Neuronal stem cell (in vitro differentiated cells): ENCODE measurements around the gene ZNF778.

Source experiments
- DNase-seq: peaks from one replicate; pipeline ENCODE4 v3.0.0-alpha.2; 2013; ENCODE audit warnings: low spot score
- H2AFZ ChIP-seq: one replicate; pipeline ENCODE4 v1.6.1; 2013; ENCODE audit warnings: mild to moderate bottlenecking, low read length, inconsistent platforms
- H2AK5ac ChIP-seq: 2 replicates; pipeline ENCODE4 v1.6.1; 2013; ENCODE audit warnings: low read depth, mild to moderate bottlenecking, inconsistent platforms, low read length, moderate library complexity, mixed read lengths
- H2BK120ac ChIP-seq: 2 replicates; pipeline ENCODE4 v1.6.1; 2013; ENCODE audit warnings: low read depth, mild to moderate bottlenecking, inconsistent platforms, low read length, moderate library complexity, mixed read lengths
- H2BK12ac ChIP-seq: one replicate; pipeline ENCODE4 v1.6.1; 2013; ENCODE audit warnings: low read length, inconsistent platforms
- H2BK15ac ChIP-seq: 2 replicates; pipeline ENCODE4 v1.6.1; 2013; ENCODE audit warnings: mild to moderate bottlenecking, low read length, inconsistent platforms, mixed read lengths
- H2BK5ac ChIP-seq: one replicate; pipeline ENCODE4 v1.6.1; 2013; ENCODE audit warnings: inconsistent platforms, mild to moderate bottlenecking, low read length, moderate library complexity
- H3K14ac ChIP-seq: one replicate; pipeline ENCODE4 v1.6.1; 2013; ENCODE audit warnings: low read length, inconsistent platforms
- H3K18ac ChIP-seq: 2 replicates; pipeline ENCODE4 v1.6.1; 2013; ENCODE audit warnings: low read length, inconsistent platforms
- H3K23ac ChIP-seq: 2 replicates; pipeline ENCODE4 v1.6.1; 2013; ENCODE audit warnings: low read depth, mild to moderate bottlenecking, mixed read lengths, low read length, inconsistent platforms; ENCODE audit not compliant: poor library complexity
- H3K27ac ChIP-seq: replicated peaks from 3 replicates; pipeline ENCODE4 v1.5.1; 2013; ENCODE audit warnings: low read length, inconsistent platforms
- H3K27me3 ChIP-seq, 3 experiments: 2 replicates each; pipeline ENCODE4 v1.6.1; 2013; ENCODE audit warnings: low read length in 3 of 3, mild to moderate bottlenecking in 2 of 3, inconsistent platforms in 1 of 3, low read depth in 1 of 3, mixed read lengths in 1 of 3, moderate library complexity in 1 of 3; ENCODE audit not compliant: control insufficient read depth in 3 of 3, insufficient read depth in 3 of 3
- H3K36me3 ChIP-seq, 2 donors: replicated peaks in 1 of 2; 2 replicates each; pipeline ENCODE4 v1.6.1; 2013; ENCODE audit warnings: low read length in 2 of 2; ENCODE audit not compliant: control insufficient read depth in 2 of 2, insufficient read depth in 2 of 2
- H3K4ac ChIP-seq: 2 replicates; pipeline ENCODE4 v1.6.1; 2013; ENCODE audit warnings: inconsistent platforms, mild to moderate bottlenecking, low read length, moderate library complexity
- H3K4me1 ChIP-seq, 2 donors: 1 replicate in 1 of 2; 2 replicates in 1 of 2; pipeline ENCODE4 v1.6.1; 2013; ENCODE audit warnings: low read length in 2 of 2, low read depth in 1 of 2; ENCODE audit not compliant: control insufficient read depth in 2 of 2, insufficient read depth in 1 of 2
- H3K4me2 ChIP-seq: one replicate; pipeline ENCODE4 v1.6.1; 2013; ENCODE audit warnings: mild to moderate bottlenecking, low read length, inconsistent platforms; ENCODE audit not compliant: insufficient read depth, poor library complexity, severe bottlenecking
- H3K4me3 ChIP-seq, 2 donors: 2 replicates each; pipeline ENCODE4 v1.5.1; 2013; ENCODE audit warnings: low read length in 2 of 2, mild to moderate bottlenecking in 2 of 2, inconsistent platforms in 1 of 2, moderate library complexity in 1 of 2
- H3K79me1 ChIP-seq: one replicate; pipeline ENCODE4 v1.6.1; 2013; ENCODE audit warnings: low read depth, mild to moderate bottlenecking, inconsistent platforms, low read length, moderate library complexity
- H3K9ac ChIP-seq: one replicate; pipeline ENCODE4 v1.6.1; 2013; ENCODE audit warnings: mild to moderate bottlenecking, low read depth, low read length, inconsistent platforms; ENCODE audit not compliant: poor library complexity
- H3K9me3 ChIP-seq, 2 donors: replicated peaks in 1 of 2; 2 replicates each; pipeline versions ENCODE3 to v1.6.1; 2013; ENCODE audit warnings: low read length in 2 of 2, mild to moderate bottlenecking in 2 of 2, inconsistent platforms in 1 of 2, low read depth in 1 of 2, mixed read lengths in 1 of 2, moderate library complexity in 1 of 2; ENCODE audit not compliant: control insufficient read depth in 2 of 2, insufficient read depth in 1 of 2
- H4K8ac ChIP-seq: one replicate; pipeline ENCODE4 v1.6.1; 2013; ENCODE audit warnings: low read depth, mild to moderate bottlenecking, inconsistent platforms, low read length, moderate library complexity
- H4K91ac ChIP-seq: one replicate; pipeline ENCODE4 v1.6.1; 2013; ENCODE audit warnings: low read length, low read depth, mild to moderate bottlenecking, inconsistent platforms; ENCODE audit not compliant: poor library complexity
- WGBS, 2 donors: extraction: QIAGEN DNeasy Blood & Tissue Kit; methylation state at CpG; one replicate each; pipeline ENCODE4 v1.1.7; 2013; ENCODE audit warnings: missing lambda C conversion rate in 2 of 2, mixed read lengths in 1 of 2; ENCODE audit not compliant: insufficient read length in 2 of 2, insufficient replicate concordance in 1 of 2; ENCODE audit errors: extremely low coverage in 2 of 2; 5-methylcytosine and 5-hydroxymethylcytosine counted together

ZNF778 gene

DNA sequence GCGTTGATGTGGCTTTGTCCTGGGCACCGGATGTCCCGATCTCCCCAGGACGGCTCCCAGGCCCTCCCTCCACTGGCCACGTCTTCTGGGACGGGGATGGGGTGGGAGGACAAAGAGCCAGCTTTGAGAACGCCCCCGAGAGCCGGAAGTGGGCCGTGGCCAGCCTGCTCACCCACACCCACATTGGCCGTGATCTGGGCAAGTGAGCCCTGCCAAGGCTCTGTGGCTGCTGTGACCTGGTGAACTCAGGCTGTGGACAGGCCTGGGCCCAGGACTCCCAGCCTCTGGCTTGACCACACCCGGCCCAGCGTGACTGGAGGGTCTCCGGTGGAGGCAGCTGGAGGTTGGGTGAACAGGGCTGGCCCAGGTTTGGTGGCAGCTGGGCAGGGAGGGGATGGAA, 42.6 kb upstream of the ZNF778 start:
- Histone ChIP-seq H2AFZ (no peak overlapping the region), H2AK5ac (peak overlapping the region; percentile 94), H3K4me1 (peaks cover 18 to 22% of the 10 kb centered on the region in 2 donors), H2BK12ac (peak overlapping the region; percentile 66), H3K79me1 (no peaks in the 10 kb centered on the region), H3K36me3 (no peaks in the 10 kb centered on the region), H2BK15ac (peak overlapping the region; percentile 89), H3K27me3 (peaks cover 2 to 80% (median 12%) of the 10 kb centered on the region in 3 experiments), H3K4me3 (no peak overlapping the region), H3K27ac (no peak overlapping the region), H3K4me2 (no peak overlapping the region), H3K9ac (peak overlapping the region; percentile 3), H2BK120ac (peak overlapping the region; percentile 1), H3K9me3 (no peaks in the 10 kb centered on the region), H3K18ac (peak overlapping the region; percentile 72), H3K4ac (no peak overlapping the region), H3K23ac (no peak overlapping the region), H4K8ac (no peak overlapping the region), H4K91ac (no peak overlapping the region), H3K14ac (peak overlapping the region; percentile 82), H2BK5ac (peak overlapping the region; percentile 39)
- WGBS, 2 donors = no CpG with 5 or more reads among the region's 14 CpGs
- no peak for DNase-seq

DNA sequence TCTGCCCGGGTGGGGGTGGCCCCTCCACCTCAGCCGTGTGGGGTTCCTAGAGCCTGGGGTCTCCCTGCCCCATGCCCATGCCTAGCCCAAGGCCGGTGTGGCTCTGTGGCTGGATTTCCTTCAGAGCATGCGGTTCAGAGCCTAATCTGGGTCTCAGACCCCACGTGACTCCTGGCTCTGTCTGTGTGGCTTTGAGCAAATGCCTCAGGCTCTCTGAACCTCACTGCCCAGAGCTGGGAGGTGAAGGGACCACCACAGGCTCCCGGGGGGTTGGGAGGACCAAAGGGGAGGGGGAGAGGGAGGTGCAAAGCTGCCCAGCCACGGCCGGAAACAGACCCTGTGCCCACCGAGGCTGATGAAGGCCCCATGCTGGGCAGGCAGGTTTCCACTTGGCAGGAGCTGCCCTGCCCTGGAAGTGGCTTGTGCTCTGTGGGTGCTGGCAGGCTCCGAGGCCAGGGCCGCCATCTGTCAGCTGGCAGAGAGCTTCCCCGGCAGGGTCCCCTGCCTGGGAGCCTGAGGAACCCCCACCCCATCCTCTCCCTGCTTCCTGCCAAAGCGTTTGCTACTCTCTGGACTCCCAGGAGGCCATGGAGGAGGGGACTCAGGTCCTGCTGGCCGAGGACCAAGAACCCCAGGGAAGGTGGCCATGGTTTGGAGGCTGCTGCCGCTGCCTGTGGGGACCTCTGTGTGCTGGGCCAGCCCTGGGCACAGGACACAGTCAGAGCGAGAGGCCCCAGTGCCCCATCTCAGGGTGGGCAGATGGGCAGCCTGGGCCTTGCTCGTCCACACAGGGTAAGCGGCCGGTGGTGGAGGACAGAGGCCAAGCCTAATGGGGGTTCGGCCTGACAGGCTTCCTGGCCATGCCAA, 42.0 kb upstream of the ZNF778 start:
- Histone ChIP-seq H3K14ac (peak overlapping the region; percentile 14), H3K23ac (peak overlapping the region; percentile 55), H2BK15ac (peak overlapping the region; percentile 67), H3K9me3 (no peaks in the 10 kb centered on the region), H3K4ac (no peak overlapping the region), H3K27me3 (peaks cover 0 to 77% (median 6%) of the 10 kb centered on the region in 3 experiments), H2BK12ac (peak overlapping the region; percentile 66), H3K4me1 (peaks cover 18 to 22% of the 10 kb centered on the region in 2 donors), H3K4me2 (no peak overlapping the region), H2BK120ac (peak overlapping the region; percentile 87), H2AFZ (no peak overlapping the region), H2BK5ac (peak overlapping the region; percentile 39), H3K4me3 (no peak overlapping the region), H4K91ac (no peak overlapping the region), H3K27ac (no peak overlapping the region), H3K9ac (peak overlapping the region; percentile 4), H3K79me1 (no peaks in the 10 kb centered on the region), H2AK5ac (peak overlapping the region; percentile 94), H4K8ac (no peak overlapping the region), H3K36me3 (no peaks in the 10 kb centered on the region), H3K18ac (peak overlapping the region; percentile 72)
- no peak for DNase-seq
- whole genome bisulfite sequencing, 2 donors = no CpG with 5 or more reads among the region's 20 CpGs

DNA sequence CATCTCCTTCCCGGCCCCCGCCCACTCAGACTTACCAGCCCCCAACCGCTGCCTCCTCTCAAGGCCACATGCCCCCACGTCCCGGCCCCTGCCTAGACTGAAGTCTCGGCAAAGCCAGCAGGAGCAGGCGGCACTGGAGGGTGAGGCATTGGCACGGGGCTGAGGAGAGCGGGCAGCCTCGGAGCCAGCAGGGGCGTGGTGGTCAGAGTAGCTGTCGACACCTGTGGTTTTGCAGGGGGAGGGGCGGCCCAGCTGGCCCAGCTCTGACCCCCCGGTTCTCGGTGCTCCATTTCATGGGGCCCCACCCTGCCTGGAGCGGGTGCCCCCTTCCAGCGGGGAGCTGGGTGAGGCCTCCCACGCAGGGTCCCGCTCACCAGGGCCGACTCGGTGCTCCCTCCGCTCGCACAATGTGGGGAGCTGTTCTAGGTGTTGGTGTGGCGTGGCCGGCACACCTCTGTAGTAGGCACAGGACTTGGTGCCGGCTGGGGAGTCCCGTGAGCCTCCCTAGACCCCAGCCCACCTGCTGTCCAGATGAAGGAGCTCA, 41.3 kb upstream of the ZNF778 start:
- Histone ChIP-seq H3K4me2 (no peak overlapping the region), H2BK15ac (peak overlapping the region; percentile 67), H4K91ac (no peak overlapping the region), H3K27ac (no peak overlapping the region), H3K4me1 (peaks cover 14 to 18% of the 10 kb centered on the region in 2 donors), H3K14ac (no peak overlapping the region), H3K4me3 (no peak overlapping the region), H2BK120ac (no peak overlapping the region), H4K8ac (no peak overlapping the region), H3K23ac (peak overlapping the region; percentile 65), H2AK5ac (peak overlapping the region; percentile 81), H3K9ac (peak overlapping the region; percentile 4), H3K9me3 (no peaks in the 10 kb centered on the region), H3K4ac (no peak overlapping the region), H2AFZ (no peak overlapping the region), H3K27me3 (peaks cover 0 to 71% (median 0%) of the 10 kb centered on the region in 3 experiments), H3K18ac (peak overlapping the region; percentile 28), H3K36me3 (no peaks in the 10 kb centered on the region), H2BK5ac (no peak overlapping the region), H2BK12ac (no peak overlapping the region), H3K79me1 (no peaks in the 10 kb centered on the region)
- no CpG with 5 or more reads among the region's 27 CpGs for WGBS, 2 donors
- no peak for DNase-seq

DNA sequence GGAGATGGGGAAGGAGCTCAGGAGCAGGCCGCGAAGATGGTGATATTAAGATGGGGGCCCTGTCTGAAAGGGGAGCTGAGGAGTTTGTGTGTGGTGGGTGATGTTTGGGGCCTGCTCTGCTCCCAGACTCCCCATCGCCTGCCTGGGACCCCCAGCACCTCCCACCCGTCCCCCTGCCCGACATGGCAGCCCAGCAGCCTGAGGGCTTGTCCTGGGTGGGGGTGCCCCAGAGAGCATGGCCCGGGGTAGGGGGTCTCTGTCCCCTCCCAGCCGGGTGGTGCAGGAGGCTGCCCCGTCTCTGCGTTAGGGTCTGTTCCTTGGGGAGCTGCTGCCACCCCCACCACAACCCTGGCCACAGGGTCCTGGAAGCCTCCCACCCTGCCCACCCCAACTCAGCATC, 40.8 kb upstream of the ZNF778 start:
- no peaks in the 10 kb centered on the region for H3K79me1 ChIP-seq
- no peak overlapping the region for H2BK5ac ChIP-seq
- H2BK120ac ChIP-seq = no peak overlapping the region
- no peak overlapping the region for H3K9ac ChIP-seq
- H3K9me3 ChIP-seq = no peaks in the 10 kb centered on the region
- H3K4me2 ChIP-seq = no peak overlapping the region
- no peak overlapping the region for H3K14ac ChIP-seq
- peak overlapping the region; percentile 67 for H2BK15ac ChIP-seq
- H4K8ac ChIP-seq = no peak overlapping the region
- H2AK5ac ChIP-seq = peak overlapping the region; percentile 70
- H3K4ac ChIP-seq = peak overlapping the region; percentile 23
- H3K36me3 ChIP-seq = no peaks in the 10 kb centered on the region
- peak overlapping the region; percentile 11 for H3K18ac ChIP-seq
- H3K23ac ChIP-seq = peak overlapping the region; percentile 65
- no peak overlapping the region for H2BK12ac ChIP-seq
- H3K27ac ChIP-seq = no peak overlapping the region
- peaks cover 12 to 17% of the 10 kb centered on the region in 2 donors for H3K4me1 ChIP-seq
- H3K4me3 ChIP-seq = no peak overlapping the region
- DNase-seq = no peak
- H3K27me3 ChIP-seq = peaks cover 0 to 69% (median 0%) of the 10 kb centered on the region in 3 experiments
- H4K91ac ChIP-seq = no peak overlapping the region
- WGBS, 2 donors = no CpG with 5 or more reads among the region's 9 CpGs
- no peak overlapping the region for H2AFZ ChIP-seq
